GM12878 (cell line): ENCODE results near the gene CARD11. TPM values are rescaled to one million over a fixed set of nuclear protein-coding genes. Genes with fewer than 3 reads are reported as not detected.
A peak's percentile ranks its signal among the peaks of the same experiment; 100 is the strongest.

Source experiments
- BRCA1 ChIP-seq: IDR thresholded peaks from 2 replicates; pipeline ENCODE4 v1.6.1; 2011; ENCODE audit warnings: low read depth, low read length, improper control_type of control experiment
- CHD1 ChIP-seq: IDR thresholded peaks from 2 replicates; pipeline ENCODE4 v1.6.1; 2012; ENCODE audit warnings: low read depth, low read length, improper control_type of control experiment
- CREB1 ChIP-seq: IDR thresholded peaks from 2 replicates; pipeline ENCODE4 v1.6.1; 2012; ENCODE audit warnings: low read depth, mild to moderate bottlenecking, inconsistent platforms
- KDM1A ChIP-seq: fragments of 200-600 bp; sonication (generic); IDR thresholded peaks from 2 replicates; pipeline ENCODE4 v1.6.1; 2016; ENCODE audit warnings: borderline replicate concordance
- NR2C2 ChIP-seq: IDR thresholded peaks from 2 replicates; pipeline ENCODE4 v1.6.1; 2011; ENCODE audit warnings: borderline replicate concordance, low read depth; ENCODE audit not compliant: control insufficient read depth, insufficient read length
- POLR2AphosphoS5 ChIP-seq: IDR thresholded peaks from 2 replicates; pipeline ENCODE4 v1.6.1; 2011; ENCODE audit warnings: mild to moderate bottlenecking, low read length, inconsistent platforms
- RUNX3 ChIP-seq: IDR thresholded peaks from 2 replicates; pipeline ENCODE4 v1.6.1; 2012; ENCODE audit warnings: low read length, inconsistent platforms
- ZNF274 ChIP-seq: IDR thresholded peaks from one replicate; pipeline ENCODE4 v1.8.0; 2011; ENCODE audit not compliant: insufficient read length, insufficient read depth
- ZZZ3 ChIP-seq: IDR thresholded peaks from 2 replicates; pipeline ENCODE4 v1.6.1; 2011; ENCODE audit warnings: low read depth; ENCODE audit not compliant: control insufficient read depth, insufficient read length
- polyA plus RNA-seq, 11 experiments: library from polyadenylated mRNA; depleted of rRNA in 4 of 11; unstranded in 6 of 11; stranded (reverse) in 5 of 11; fragments of >200 nt; fragmentation: Nextera tagmentation in 4 of 11; fragmentation: Illumina TruSeq in 1 of 11; extraction: Ambion mirVana in 4 of 11; extraction: Trizol in 1 of 11; gene quantifications; 1 replicate in 1 of 11; 2 replicates in 10 of 11; pipeline versions ENCODE4 v1.2.1 to v1.2.3, GENCODE V29; 2011 to 2016; ENCODE audit warnings: inconsistent platforms in 2 of 11, missing spikeins in 2 of 11, low read depth in 1 of 11
- total RNA-seq, 4 experiments: library from RNA; depleted of rRNA in 3 of 4; stranded (reverse); fragments of >200 nt in 3 of 4; fragmentation: Illumina TruSeq in 1 of 4; extraction: Trizol in 1 of 4; gene quantifications; 2 replicates each; pipeline versions ENCODE4 v1.2.1 to v1.2.3, GENCODE V29; 2013 to 2021
- TF ChIP-seq, protein P1 (sequence below): fragments of 450-650 bp; formaldehyde crosslinking; IDR thresholded peaks from 2 replicates; pipeline ENCODE4 v1.5.0; 2022; ENCODE audit warnings: mild to moderate bottlenecking, missing genetic modification characterization
- TF ChIP-seq, protein P2 (sequence below): fragments of 450-650 bp; IDR thresholded peaks from 2 replicates; pipeline ENCODE4 v1.6.1; 2017; ENCODE audit warnings: antibody characterized with exemption, mild to moderate bottlenecking, moderate library complexity
- TF ChIP-seq, protein P3 (sequence below): fragments of 450-650 bp; IDR thresholded peaks from 2 replicates; pipeline ENCODE4 v1.6.1; 2016; ENCODE audit warnings: mild to moderate bottlenecking
- TF ChIP-seq, protein P4 (sequence below): fragments of 450-650 bp; IDR thresholded peaks from 2 replicates; pipeline ENCODE4 v1.6.1; 2018; ENCODE audit warnings: borderline replicate concordance, mild to moderate bottlenecking; ENCODE audit not compliant: partially characterized antibody
- TF ChIP-seq, protein P5 (sequence below): IDR thresholded peaks from 2 replicates; pipeline ENCODE4 v1.6.1; 2012; ENCODE audit warnings: low read depth, low read length, improper control_type of control experiment
- TF ChIP-seq, protein P6 (sequence below): fragments of 450-650 bp; IDR thresholded peaks from 2 replicates; pipeline ENCODE4 v1.6.1; 2017; ENCODE audit warnings: mild to moderate bottlenecking, moderate library complexity

CARD11 gene
- total and polyA plus RNA-seq, 10 of the 15 experiments (the other 5 are each of a cell fraction or from before 2014, with no cell fraction given), result 0.27 to 72.0 (median 28.4) TPM

DNA sequence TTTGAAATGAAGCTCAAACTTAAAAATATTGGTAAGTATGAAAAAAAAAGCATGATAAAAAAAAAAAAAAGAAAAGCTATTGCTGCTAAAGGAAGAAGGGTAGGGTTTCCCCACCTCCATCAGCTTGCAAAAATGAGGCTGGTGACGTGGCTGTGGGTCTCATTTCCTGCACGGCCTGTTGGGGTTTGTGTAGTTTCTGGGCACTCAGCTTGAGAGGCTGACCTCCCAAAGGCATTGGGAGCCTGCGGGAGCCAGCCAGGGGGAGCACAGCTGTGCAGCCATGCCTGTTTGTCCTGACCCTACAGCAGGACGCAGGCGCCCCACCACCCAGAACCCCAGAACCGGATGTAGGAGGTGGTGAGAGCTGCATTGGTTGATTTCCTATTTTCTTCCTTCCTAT is 48.8 kb upstream of the CARD11 start (continued):
- TF ChIP-seq, protein P1, sequence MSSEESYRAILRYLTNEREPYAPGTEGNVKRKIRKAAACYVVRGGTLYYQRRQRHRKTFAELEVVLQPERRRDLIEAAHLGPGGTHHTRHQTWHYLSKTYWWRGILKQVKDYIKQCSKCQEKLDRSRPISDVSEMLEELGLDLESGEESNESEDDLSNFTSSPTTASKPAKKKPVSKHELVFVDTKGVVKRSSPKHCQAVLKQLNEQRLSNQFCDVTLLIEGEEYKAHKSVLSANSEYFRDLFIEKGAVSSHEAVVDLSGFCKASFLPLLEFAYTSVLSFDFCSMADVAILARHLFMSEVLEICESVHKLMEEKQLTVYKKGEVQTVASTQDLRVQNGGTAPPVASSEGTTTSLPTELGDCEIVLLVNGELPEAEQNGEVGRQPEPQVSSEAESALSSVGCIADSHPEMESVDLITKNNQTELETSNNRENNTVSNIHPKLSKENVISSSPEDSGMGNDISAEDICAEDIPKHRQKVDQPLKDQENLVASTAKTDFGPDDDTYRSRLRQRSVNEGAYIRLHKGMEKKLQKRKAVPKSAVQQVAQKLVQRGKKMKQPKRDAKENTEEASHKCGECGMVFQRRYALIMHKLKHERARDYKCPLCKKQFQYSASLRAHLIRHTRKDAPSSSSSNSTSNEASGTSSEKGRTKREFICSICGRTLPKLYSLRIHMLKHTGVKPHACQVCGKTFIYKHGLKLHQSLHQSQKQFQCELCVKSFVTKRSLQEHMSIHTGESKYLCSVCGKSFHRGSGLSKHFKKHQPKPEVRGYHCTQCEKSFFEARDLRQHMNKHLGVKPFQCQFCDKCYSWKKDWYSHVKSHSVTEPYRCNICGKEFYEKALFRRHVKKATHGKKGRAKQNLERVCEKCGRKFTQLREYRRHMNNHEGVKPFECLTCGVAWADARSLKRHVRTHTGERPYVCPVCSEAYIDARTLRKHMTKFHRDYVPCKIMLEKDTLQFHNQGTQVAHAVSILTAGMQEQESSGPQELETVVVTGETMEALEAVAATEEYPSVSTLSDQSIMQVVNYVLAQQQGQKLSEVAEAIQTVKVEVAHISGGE (CRISPR knock-in tag), result no peak
- TF ChIP-seq RUNX3 (peak; percentile 67), BRCA1 (no peak), ZZZ3 (no peak), NR2C2 (no peak), CREB1 (peak; percentile 89), KDM1A (no peak), POLR2AphosphoS5 (0 out of 2 replicates have a peak, but pooled peaks have one; percentile 26), CHD1 (no peak), ZNF274 (no peak)
- TF ChIP-seq, protein P2, sequence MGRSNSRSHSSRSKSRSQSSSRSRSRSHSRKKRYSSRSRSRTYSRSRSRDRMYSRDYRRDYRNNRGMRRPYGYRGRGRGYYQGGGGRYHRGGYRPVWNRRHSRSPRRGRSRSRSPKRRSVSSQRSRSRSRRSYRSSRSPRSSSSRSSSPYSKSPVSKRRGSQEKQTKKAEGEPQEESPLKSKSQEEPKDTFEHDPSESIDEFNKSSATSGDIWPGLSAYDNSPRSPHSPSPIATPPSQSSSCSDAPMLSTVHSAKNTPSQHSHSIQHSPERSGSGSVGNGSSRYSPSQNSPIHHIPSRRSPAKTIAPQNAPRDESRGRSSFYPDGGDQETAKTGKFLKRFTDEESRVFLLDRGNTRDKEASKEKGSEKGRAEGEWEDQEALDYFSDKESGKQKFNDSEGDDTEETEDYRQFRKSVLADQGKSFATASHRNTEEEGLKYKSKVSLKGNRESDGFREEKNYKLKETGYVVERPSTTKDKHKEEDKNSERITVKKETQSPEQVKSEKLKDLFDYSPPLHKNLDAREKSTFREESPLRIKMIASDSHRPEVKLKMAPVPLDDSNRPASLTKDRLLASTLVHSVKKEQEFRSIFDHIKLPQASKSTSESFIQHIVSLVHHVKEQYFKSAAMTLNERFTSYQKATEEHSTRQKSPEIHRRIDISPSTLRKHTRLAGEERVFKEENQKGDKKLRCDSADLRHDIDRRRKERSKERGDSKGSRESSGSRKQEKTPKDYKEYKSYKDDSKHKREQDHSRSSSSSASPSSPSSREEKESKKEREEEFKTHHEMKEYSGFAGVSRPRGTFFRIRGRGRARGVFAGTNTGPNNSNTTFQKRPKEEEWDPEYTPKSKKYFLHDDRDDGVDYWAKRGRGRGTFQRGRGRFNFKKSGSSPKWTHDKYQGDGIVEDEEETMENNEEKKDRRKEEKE, result no peak
- TF ChIP-seq, protein P3, sequence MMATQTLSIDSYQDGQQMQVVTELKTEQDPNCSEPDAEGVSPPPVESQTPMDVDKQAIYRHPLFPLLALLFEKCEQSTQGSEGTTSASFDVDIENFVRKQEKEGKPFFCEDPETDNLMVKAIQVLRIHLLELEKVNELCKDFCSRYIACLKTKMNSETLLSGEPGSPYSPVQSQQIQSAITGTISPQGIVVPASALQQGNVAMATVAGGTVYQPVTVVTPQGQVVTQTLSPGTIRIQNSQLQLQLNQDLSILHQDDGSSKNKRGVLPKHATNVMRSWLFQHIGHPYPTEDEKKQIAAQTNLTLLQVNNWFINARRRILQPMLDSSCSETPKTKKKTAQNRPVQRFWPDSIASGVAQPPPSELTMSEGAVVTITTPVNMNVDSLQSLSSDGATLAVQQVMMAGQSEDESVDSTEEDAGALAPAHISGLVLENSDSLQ, result no peak
- TF ChIP-seq, protein P4, sequence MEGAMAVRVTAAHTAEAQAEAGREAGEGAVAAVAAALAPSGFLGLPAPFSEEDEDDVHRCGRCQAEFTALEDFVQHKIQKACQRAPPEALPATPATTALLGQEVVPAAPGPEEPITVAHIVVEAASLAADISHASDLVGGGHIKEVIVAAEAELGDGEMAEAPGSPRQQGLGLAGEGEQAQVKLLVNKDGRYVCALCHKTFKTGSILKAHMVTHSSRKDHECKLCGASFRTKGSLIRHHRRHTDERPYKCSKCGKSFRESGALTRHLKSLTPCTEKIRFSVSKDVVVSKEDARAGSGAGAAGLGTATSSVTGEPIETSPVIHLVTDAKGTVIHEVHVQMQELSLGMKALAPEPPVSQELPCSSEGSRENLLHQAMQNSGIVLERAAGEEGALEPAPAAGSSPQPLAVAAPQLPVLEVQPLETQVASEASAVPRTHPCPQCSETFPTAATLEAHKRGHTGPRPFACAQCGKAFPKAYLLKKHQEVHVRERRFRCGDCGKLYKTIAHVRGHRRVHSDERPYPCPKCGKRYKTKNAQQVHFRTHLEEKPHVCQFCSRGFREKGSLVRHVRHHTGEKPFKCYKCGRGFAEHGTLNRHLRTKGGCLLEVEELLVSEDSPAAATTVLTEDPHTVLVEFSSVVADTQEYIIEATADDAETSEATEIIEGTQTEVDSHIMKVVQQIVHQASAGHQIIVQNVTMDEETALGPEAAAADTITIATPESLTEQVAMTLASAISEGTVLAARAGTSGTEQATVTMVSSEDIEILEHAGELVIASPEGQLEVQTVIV, result no peak
- TF ChIP-seq, protein P5, sequence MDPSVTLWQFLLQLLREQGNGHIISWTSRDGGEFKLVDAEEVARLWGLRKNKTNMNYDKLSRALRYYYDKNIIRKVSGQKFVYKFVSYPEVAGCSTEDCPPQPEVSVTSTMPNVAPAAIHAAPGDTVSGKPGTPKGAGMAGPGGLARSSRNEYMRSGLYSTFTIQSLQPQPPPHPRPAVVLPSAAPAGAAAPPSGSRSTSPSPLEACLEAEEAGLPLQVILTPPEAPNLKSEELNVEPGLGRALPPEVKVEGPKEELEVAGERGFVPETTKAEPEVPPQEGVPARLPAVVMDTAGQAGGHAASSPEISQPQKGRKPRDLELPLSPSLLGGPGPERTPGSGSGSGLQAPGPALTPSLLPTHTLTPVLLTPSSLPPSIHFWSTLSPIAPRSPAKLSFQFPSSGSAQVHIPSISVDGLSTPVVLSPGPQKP, result no peak
- TF ChIP-seq, protein P6, sequence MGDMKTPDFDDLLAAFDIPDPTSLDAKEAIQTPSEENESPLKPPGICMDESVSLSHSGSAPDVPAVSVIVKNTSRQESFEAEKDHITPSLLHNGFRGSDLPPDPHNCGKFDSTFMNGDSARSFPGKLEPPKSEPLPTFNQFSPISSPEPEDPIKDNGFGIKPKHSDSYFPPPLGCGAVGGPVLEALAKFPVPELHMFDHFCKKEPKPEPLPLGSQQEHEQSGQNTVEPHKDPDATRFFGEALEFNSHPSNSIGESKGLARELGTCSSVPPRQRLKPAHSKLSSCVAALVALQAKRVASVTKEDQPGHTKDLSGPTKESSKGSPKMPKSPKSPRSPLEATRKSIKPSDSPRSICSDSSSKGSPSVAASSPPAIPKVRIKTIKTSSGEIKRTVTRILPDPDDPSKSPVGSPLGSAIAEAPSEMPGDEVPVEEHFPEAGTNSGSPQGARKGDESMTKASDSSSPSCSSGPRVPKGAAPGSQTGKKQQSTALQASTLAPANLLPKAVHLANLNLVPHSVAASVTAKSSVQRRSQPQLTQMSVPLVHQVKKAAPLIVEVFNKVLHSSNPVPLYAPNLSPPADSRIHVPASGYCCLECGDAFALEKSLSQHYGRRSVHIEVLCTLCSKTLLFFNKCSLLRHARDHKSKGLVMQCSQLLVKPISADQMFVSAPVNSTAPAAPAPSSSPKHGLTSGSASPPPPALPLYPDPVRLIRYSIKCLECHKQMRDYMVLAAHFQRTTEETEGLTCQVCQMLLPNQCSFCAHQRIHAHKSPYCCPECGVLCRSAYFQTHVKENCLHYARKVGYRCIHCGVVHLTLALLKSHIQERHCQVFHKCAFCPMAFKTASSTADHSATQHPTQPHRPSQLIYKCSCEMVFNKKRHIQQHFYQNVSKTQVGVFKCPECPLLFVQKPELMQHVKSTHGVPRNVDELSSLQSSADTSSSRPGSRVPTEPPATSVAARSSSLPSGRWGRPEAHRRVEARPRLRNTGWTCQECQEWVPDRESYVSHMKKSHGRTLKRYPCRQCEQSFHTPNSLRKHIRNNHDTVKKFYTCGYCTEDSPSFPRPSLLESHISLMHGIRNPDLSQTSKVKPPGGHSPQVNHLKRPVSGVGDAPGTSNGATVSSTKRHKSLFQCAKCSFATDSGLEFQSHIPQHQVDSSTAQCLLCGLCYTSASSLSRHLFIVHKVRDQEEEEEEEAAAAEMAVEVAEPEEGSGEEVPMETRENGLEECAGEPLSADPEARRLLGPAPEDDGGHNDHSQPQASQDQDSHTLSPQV, result no peak
